Activated CD8-positive, alpha-beta memory T cell treated with anti-CD3 and anti-CD28 coated beads, Interleukin-2, amount 50 U/mL, for 24 hours (primary cell): ENCODE measurements around the gene ST3GAL3.

ENCODE experiments used
- DNase-seq: peaks from one replicate; pipeline ENCODE4 v3.0.0-alpha.2; 2020; ENCODE audit errors: extremely low read depth

ST3GAL3 gene

GRCh38 chr1:43707190-43708001 lies at the start of gene ST3GAL3:
ST3GAL3 (plus strand) TSS chr1:43707536; CDS start chr1:43736263, 28,727 bp downstream.
- peak; percentile 79 for DNase-seq

- no peak for DNase-seq
Observed at GRCh38 chr1:43659212-43660166, 47.8 kb upstream of the ST3GAL3 start.

- no peak for DNase-seq
Observed at GRCh38 chr1:43660355-43660754, 47.0 kb upstream of the ST3GAL3 start.

- DNase-seq = no peak
Observed at GRCh38 chr1:43664369-43664768, 43.0 kb upstream of the ST3GAL3 start.

GRCh38 chr1:43666608-43667007 lies 40.7 kb upstream of the ST3GAL3 start:
- DNase-seq = no peak

- no peak for DNase-seq
Observed at GRCh38 chr1:43668956-43669355, 38.4 kb upstream of the ST3GAL3 start.

GRCh38 chr1:43669878-43670277 lies 37.5 kb upstream of the ST3GAL3 start:
- DNase-seq = no peak

GRCh38 chr1:43671193-43671592 lies 36.1 kb upstream of the ST3GAL3 start:
- no peak for DNase-seq

GRCh38 chr1:43671626-43672330 lies 35.6 kb upstream of the ST3GAL3 start:
- no peak for DNase-seq

GRCh38 chr1:43673261-43673660 lies 34.1 kb upstream of the ST3GAL3 start:
- DNase-seq = no peak

GRCh38 chr1:43678940-43679339 lies 28.4 kb upstream of the ST3GAL3 start:
- no peak for DNase-seq

GRCh38 chr1:43683560-43683959 lies 23.8 kb upstream of the ST3GAL3 start:
- DNase-seq = no peak

GRCh38 chr1:43686801-43687200 lies 20.5 kb upstream of the ST3GAL3 start:
- DNase-seq = no peak

- no peak for DNase-seq
Observed at GRCh38 chr1:43687301-43688108, 19.8 kb upstream of the ST3GAL3 start.

- no peak for DNase-seq
Observed at GRCh38 chr1:43688109-43688387, 19.3 kb upstream of the ST3GAL3 start.

GRCh38 chr1:43688594-43689000 lies 18.7 kb upstream of the ST3GAL3 start:
- no peak for DNase-seq

GRCh38 chr1:43689289-43689688 lies 18.0 kb upstream of the ST3GAL3 start:
- DNase-seq = no peak

- no peak for DNase-seq
Observed at GRCh38 chr1:43691871-43692815, 15.2 kb upstream of the ST3GAL3 start.

GRCh38 chr1:43693371-43693770 lies 14.0 kb upstream of the ST3GAL3 start:
- DNase-seq = no peak

- no peak for DNase-seq
Observed at GRCh38 chr1:43699281-43699680, 8.1 kb upstream of the ST3GAL3 start.
